ENCODE measurements around the gene ADRA2B. TPM values are rescaled to one million over a fixed set of nuclear protein-coding genes. Genes with fewer than 3 reads are reported as not detected.

ADRA2B gene
- total RNA-seq, 4 donors from 2014 or later, result 2.1 to 6.0 (median 4.0) TPM

DNA sequence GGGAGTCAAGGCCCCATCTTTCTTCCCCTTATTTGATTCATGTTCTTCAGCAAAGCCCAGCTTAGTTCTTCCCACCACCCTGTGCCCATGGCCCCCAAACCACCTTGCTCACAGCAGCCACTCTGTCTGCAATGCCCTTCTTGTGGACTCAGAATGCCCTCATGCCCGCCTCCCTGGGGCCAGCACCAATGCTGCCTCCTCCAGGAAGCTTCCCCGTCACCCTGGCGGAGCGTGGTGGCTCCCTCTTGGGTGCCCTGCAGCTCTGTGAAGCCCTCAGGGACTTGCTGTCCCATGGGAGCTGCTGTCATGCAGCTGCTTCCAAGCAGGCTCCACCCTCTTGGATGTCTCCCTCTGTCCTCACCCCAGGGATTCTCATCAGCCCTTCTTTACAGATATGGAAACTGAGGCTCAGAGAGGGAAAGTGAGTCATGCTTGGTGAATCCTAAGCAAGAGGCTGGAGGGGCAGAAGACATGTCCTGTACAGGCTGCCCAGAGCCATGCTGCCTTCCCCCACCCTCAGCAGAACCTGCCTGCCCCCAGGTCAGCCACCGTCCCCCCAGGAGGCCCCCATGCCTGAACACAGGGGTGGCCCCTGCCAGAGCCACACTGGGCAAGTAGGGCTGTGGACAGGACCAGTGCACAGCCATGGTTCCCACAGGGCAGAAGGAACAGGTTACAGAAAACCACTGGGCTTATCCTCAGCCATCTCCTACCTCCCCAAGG is 40.7 kb upstream of the ADRA2B start:
- WGBS, result 93% methylated on average over 4 of the region's 5 CpGs
- Histone ChIP-seq H3K4me3 (no peak overlapping the region), H3K9me3 (peaks cover 0 to 11% (median 1%) of the 10 kb centered on the region in 4 donors), H3K27ac (replicated peaks in 1 of 4) (no peak overlapping the region), H3K27me3 (peaks cover 0 to 26% (median 0%) of the 10 kb centered on the region in 4 donors), H3K36me3 (no peaks in the 10 kb centered on the region), H3K4me1 (no peaks in the 10 kb centered on the region)
- TF ChIP-seq POLR2A (IDR thresholded peaks at IDR 0.05; ENCODE audit: low read depth), result no peak
- TF ChIP-seq POLR2AphosphoS5 (IDR thresholded peaks at IDR 0.05), result no peak
- no peak for TF ChIP-seq EP300 (IDR thresholded peaks at IDR 0.05)
- TF ChIP-seq CTCF (IDR thresholded peaks at IDR 0.05), result no peak
- no peak for DNase-seq (ENCODE audit: extremely low spot score)
- intact Hi-C loops (cut with DNase I), result no loop called here

GRCh38 chr2:96156011-96156820 is 39.8 kb upstream of the ADRA2B start:
- no peaks in the 10 kb centered on the region for H3K36me3 ChIP-seq
- H3K4me3 ChIP-seq, result no peak overlapping the region
- WGBS, result 88% methylated on average over 10 of the region's 10 CpGs
- DNase-seq (ENCODE audit: extremely low spot score), result no peak
- H3K4me1 ChIP-seq, result no peaks in the 10 kb centered on the region
- no peak overlapping the region for H3K27ac ChIP-seq (replicated peaks in 1 of 4)
- TF ChIP-seq EP300 (IDR thresholded peaks at IDR 0.05) (no peak), POLR2AphosphoS5 (IDR thresholded peaks at IDR 0.05) (no peak), POLR2A (IDR thresholded peaks at IDR 0.05; ENCODE audit: low read depth) (no peak), CTCF (IDR thresholded peaks at IDR 0.05) (no peak)
- peaks cover 0 to 26% (median 0%) of the 10 kb centered on the region in 4 donors for H3K27me3 ChIP-seq
- H3K9me3 ChIP-seq, result peaks cover 0 to 11% (median 1%) of the 10 kb centered on the region in 4 donors
- intact Hi-C loops (cut with DNase I), result no loop called here

- Histone ChIP-seq H3K36me3 (no peaks in the 10 kb centered on the region), H3K4me3 (no peak overlapping the region), H3K27me3 (peaks cover 0 to 26% (median 0%) of the 10 kb centered on the region in 4 donors), H3K27ac (replicated peaks in 1 of 4) (no peak overlapping the region), H3K9me3 (no peaks in the 10 kb centered on the region), H3K4me1 (no peaks in the 10 kb centered on the region)
- intact Hi-C loops (cut with DNase I), result no loop called here
- no peak for DNase-seq (ENCODE audit: extremely low spot score)
- TF ChIP-seq POLR2AphosphoS5 (IDR thresholded peaks at IDR 0.05) (no peak), CTCF (IDR thresholded peaks at IDR 0.05) (no peak), POLR2A (IDR thresholded peaks at IDR 0.05; ENCODE audit: low read depth) (no peak), EP300 (IDR thresholded peaks at IDR 0.05) (no peak)
- 94% methylated on average over 10 of the region's 16 CpGs for WGBS
Measured at GRCh38 chr2:96154506-96155380, 38.4 kb upstream of the ADRA2B start.

- intact Hi-C loops (cut with DNase I), result no loop called here
- peaks cover 0 to 1% (median under 1%) of the 10 kb centered on the region in 4 donors for H3K4me1 ChIP-seq
- peaks cover 0 to 26% (median 0%) of the 10 kb centered on the region in 4 donors for H3K27me3 ChIP-seq
- no peak overlapping the region for H3K4me3 ChIP-seq
- WGBS, result 96% methylated on average over 4 of the region's 7 CpGs
- no peak overlapping the region for H3K27ac ChIP-seq (replicated peaks in 1 of 4)
- no peaks in the 10 kb centered on the region for H3K36me3 ChIP-seq
- no peaks in the 10 kb centered on the region for H3K9me3 ChIP-seq
- TF ChIP-seq CTCF (IDR thresholded peaks at IDR 0.05), result no peak
- TF ChIP-seq EP300 (IDR thresholded peaks at IDR 0.05), result no peak
- no peak for TF ChIP-seq POLR2A (IDR thresholded peaks at IDR 0.05; ENCODE audit: low read depth)
- TF ChIP-seq POLR2AphosphoS5 (IDR thresholded peaks at IDR 0.05), result no peak
- no peak for DNase-seq (ENCODE audit: extremely low spot score)
Measured at GRCh38 chr2:96153991-96154431, 37.6 kb upstream of the ADRA2B start.

Data from esophagus muscularis mucosa (tissue), 4 donors.